K562 (cell line): Measurements from ENCODE around the gene NUP153. TPM values are rescaled to one million over a fixed set of nuclear protein-coding genes. Genes with fewer than 3 reads are reported as not detected.

Experiments
- CBFA2T2 ChIP-seq: fragments of 450-650 bp; conservative IDR thresholded peaks from 2 replicates; pipeline ENCODE4 v1.6.1; 2017; ENCODE audit warnings: mild to moderate bottlenecking
- CREB1 ChIP-seq, 2 experiments: sonication (generic) in 1 of 2; formaldehyde crosslinking in 1 of 2; IDR thresholded peaks; 2 replicates each; pipeline versions ENCODE4 v1.6.1 to v1.8.0; 2012 to 2022; ENCODE audit warnings: inconsistent platforms in 1 of 2, mild to moderate bottlenecking in 1 of 2, missing genetic modification reagents in 1 of 2, moderate library complexity in 1 of 2
- DNMT1 ChIP-seq: fragments of 450-650 bp; IDR thresholded peaks from 2 replicates; pipeline ENCODE4 v1.6.1; 2016; ENCODE audit warnings: antibody characterized with exemption, mild to moderate bottlenecking
- DPF2 ChIP-seq: fragments of 450-650 bp; IDR thresholded peaks from 2 replicates; pipeline ENCODE4 v1.6.1; 2016
- KDM5B ChIP-seq: fragments of 200-600 bp; sonication (generic); IDR thresholded peaks from 2 replicates; pipeline ENCODE4 v1.6.1; 2012; ENCODE audit warnings: low read depth, mild to moderate bottlenecking, moderate library complexity, low read length, control low read depth, inconsistent platforms; ENCODE audit not compliant: insufficient replicate concordance
- MAFF ChIP-seq: IDR thresholded peaks from 2 replicates; pipeline ENCODE4 v1.6.1; 2012; ENCODE audit warnings: low read length, improper control_type of control experiment
- MAFK ChIP-seq: IDR thresholded peaks from 2 replicates; pipeline ENCODE4 v1.6.1; 2011; ENCODE audit warnings: low read length, improper control_type of control experiment
- MCM5 ChIP-seq: fragments of 450-650 bp; IDR thresholded peaks from 2 replicates; pipeline ENCODE4 v1.6.1; 2016; ENCODE audit warnings: low read depth
- MEF2D ChIP-seq: conservative IDR thresholded peaks from 2 replicates; pipeline ENCODE4 v1.6.1; 2016; ENCODE audit warnings: low read depth, missing genetic modification characterization, missing compliant biosample characterization
- MYBL2 ChIP-seq, 2 experiments: fragments of 450-650 bp in 1 of 2; sonication (generic) in 1 of 2; formaldehyde crosslinking in 1 of 2; IDR thresholded peaks; 2 replicates each; pipeline versions ENCODE4 v1.6.1 to v1.8.1; 2017 to 2022; ENCODE audit warnings: borderline replicate concordance in 1 of 2, inconsistent platforms in 1 of 2, low read depth in 1 of 2, mild to moderate bottlenecking in 1 of 2, missing genetic modification reagents in 1 of 2, moderate library complexity in 1 of 2
- POLR2B ChIP-seq: fragments of 450-650 bp; IDR thresholded peaks from 2 replicates; pipeline ENCODE4 v1.6.1; 2018; ENCODE audit warnings: low read depth; ENCODE audit not compliant: partially characterized antibody
- PTBP1 ChIP-seq: fragments of 200-400 bp; formaldehyde crosslinking; IDR thresholded peaks from 2 replicates; pipeline ENCODE4 v1.6.1; 2017; ENCODE audit warnings: low read depth, low read length
- RBM22 ChIP-seq: fragments of 200-400 bp; formaldehyde crosslinking; IDR thresholded peaks from 2 replicates; pipeline ENCODE4 v1.6.1; 2018; ENCODE audit warnings: low read length, low read depth; ENCODE audit not compliant: poor library complexity, severe bottlenecking
- RHOXF2B ChIP-seq: fragments of 250-450 bp; sonication (Bioruptor Pico); conservative IDR thresholded peaks from 2 replicates; pipeline ENCODE4 v1.5.1; 2021
- SMARCA4 ChIP-seq: fragments of 450-650 bp; IDR thresholded peaks from 2 replicates; pipeline ENCODE4 v1.6.1; 2016
- SP2 ChIP-seq: IDR thresholded peaks from 2 replicates; pipeline ENCODE4 v1.6.1; 2011; ENCODE audit warnings: mild to moderate bottlenecking, low read depth, low read length, moderate library complexity; ENCODE audit not compliant: poor library complexity, severe bottlenecking; ENCODE audit errors: extremely low read depth
- TCF3 ChIP-seq: sonication (generic); formaldehyde crosslinking; IDR thresholded peaks from 2 replicates; pipeline ENCODE4 v1.4.0; 2020; ENCODE audit warnings: mild to moderate bottlenecking, missing genetic modification reagents
- TCFL5 ChIP-seq: fragments of 250-450 bp; sonication (Bioruptor Pico); conservative IDR thresholded peaks from 2 replicates; pipeline ENCODE4 v1.6.1; 2021; ENCODE audit warnings: mild to moderate bottlenecking, moderate library complexity, matching md5 sums
- TOE1 ChIP-seq, 2 experiments: fragments of 450-650 bp in 1 of 2; sonication (generic) in 1 of 2; formaldehyde crosslinking in 1 of 2; IDR thresholded peaks; 2 replicates each; pipeline versions ENCODE4 v1.7.1 to v1.8.0; 2016 to 2022; ENCODE audit warnings: borderline replicate concordance in 2 of 2, mild to moderate bottlenecking in 2 of 2, antibody characterized with exemption in 1 of 2, inconsistent platforms in 1 of 2, low read depth in 1 of 2, missing genetic modification reagents in 1 of 2, moderate library complexity in 1 of 2
- ZBTB43 ChIP-seq: sonication (generic); formaldehyde crosslinking; IDR thresholded peaks from 2 replicates; pipeline ENCODE4 v1.8.0; 2023; ENCODE audit warnings: mild to moderate bottlenecking, missing genetic modification reagents
- ZNF124 ChIP-seq: sonication (generic); formaldehyde crosslinking; IDR thresholded peaks from 2 replicates; pipeline ENCODE4 v1.8.1; 2022; ENCODE audit warnings: missing genetic modification reagents
- ZNF133 ChIP-seq: fragments of 250-450 bp; sonication (Bioruptor Pico); IDR thresholded peaks from 2 replicates; pipeline ENCODE4 v1.4.0; 2020; ENCODE audit warnings: mild to moderate bottlenecking
- ZNF347 ChIP-seq: fragments of 450-650 bp; formaldehyde crosslinking; IDR thresholded peaks from 2 replicates; pipeline ENCODE4 v1.4.0; 2020; ENCODE audit warnings: low read depth, mild to moderate bottlenecking, moderate library complexity
- ZNF79 ChIP-seq: fragments of 250-450 bp; sonication (Bioruptor Pico); IDR thresholded peaks from 2 replicates; pipeline ENCODE4 v1.4.0; 2020; ENCODE audit warnings: low read depth, mild to moderate bottlenecking, moderate library complexity
- ZNF830 ChIP-seq: fragments of 250-450 bp; sonication (Bioruptor Pico); IDR thresholded peaks from 2 replicates; pipeline ENCODE4 v1.5.0; 2021; ENCODE audit warnings: mild to moderate bottlenecking
- polyA plus RNA-seq, 8 experiments: library from polyadenylated mRNA; depleted of rRNA in 4 of 8; stranded (reverse) in 5 of 8; unstranded in 3 of 8; fragments of >200 nt; fragmentation: Nextera tagmentation in 2 of 8; fragmentation: Illumina TruSeq in 1 of 8; extraction: Ambion mirVana in 2 of 8; extraction: Trizol in 1 of 8; gene quantifications; 2 replicates each; pipeline versions ENCODE4 v1.2.1 to v1.2.3, GENCODE V29; 2011 to 2014; ENCODE audit warnings: inconsistent platforms in 1 of 8, missing spikeins in 1 of 8
- total RNA-seq, 7 experiments: library from RNA; depleted of rRNA in 6 of 7; stranded (reverse); fragments of >200 nt in 6 of 7; fragmentation: Illumina TruSeq in 2 of 7; extraction: Trizol in 2 of 7; gene quantifications; 2 replicates each; pipeline versions ENCODE4 v1.2.1 to v1.2.3, GENCODE V29; 2011 to 2021; ENCODE audit warnings: low replicate concordance in 1 of 7
- TF ChIP-seq, protein P1 (sequence below): fragments of 450-650 bp; IDR thresholded peaks from 2 replicates; pipeline ENCODE4 v1.6.1; 2017; ENCODE audit warnings: mild to moderate bottlenecking, moderate library complexity

The NUP153 gene
- total and polyA plus RNA-seq, 9 of the 15 experiments (the other 6 are each of a cell fraction or from before 2014, with no cell fraction given) = 21.9 to 110 (median 84.8) TPM

DNA sequence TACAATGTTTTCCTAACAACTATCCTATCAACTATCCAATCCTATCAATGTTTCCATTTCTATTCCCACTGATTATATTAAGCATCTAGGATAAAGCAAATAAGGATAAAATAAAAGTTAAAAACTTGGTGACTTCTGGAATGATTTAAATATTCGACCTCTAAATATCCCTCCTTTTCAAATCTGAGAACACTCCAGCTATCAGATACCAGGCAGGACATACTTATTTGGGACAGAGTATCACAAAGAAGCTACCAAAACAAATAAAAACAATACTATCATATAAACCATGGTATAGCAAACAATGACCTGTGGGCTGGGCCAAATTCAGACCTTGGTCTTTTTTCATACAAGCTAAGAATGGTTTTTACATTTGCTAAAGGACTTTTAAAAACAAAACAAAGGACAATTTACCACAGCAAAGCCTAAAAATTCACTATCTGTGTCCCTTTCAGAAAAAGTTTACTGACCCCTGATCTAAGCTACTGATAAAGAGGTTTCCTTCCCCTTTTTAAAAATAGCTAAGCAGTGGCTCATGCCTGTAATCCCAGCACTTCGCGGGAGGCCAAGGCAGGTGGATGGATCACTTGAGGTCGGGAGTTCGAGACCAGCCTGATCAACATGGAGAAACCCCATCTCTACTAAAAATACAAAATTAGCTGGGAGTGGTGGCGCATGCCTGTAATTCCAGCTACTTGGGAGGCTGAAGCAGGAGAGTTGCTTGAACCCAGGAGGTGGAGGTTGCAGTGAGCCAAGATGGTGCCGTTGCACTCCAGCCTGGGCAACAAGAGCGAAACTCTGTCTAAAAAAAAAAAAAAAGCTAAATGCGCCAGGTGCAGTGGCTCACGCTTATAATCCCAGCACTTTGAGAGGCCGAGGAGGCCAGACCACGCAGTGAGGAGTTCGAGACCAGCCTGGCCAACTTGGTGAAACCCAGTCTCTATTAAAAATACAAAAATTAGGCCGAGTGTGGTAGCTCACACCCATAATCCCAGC is 6.0 kb downstream of the NUP153 start (continued):
- TF ChIP-seq SMARCA4 (peak; percentile 90), MEF2D (tag) (peak; percentile 96), RBM22 (no peak), SP2 (no peak), MYBL2 (IDR thresholded peaks at IDR 0.05; ENCODE audit: low read depth) (no peak), MYBL2 (CRISPR knock-in tag; IDR thresholded peaks at IDR 0.05; ENCODE audit: borderline replicate concordance) (no peak), MCM5 (no peak), RHOXF2B (CRISPR knock-in tag) (no peak), DPF2 (peak; percentile 89), TOE1 (IDR thresholded peaks at IDR 0.05; ENCODE audit: borderline replicate concordance) (no peak), TOE1 (CRISPR knock-in tag; IDR thresholded peaks at IDR 0.05; ENCODE audit: borderline replicate concordance, low read depth) (no peak), ZNF347 (no peak), PTBP1 (no peak), ZNF79 (CRISPR knock-in tag) (no peak), DNMT1 (no peak), TCF3 (CRISPR knock-in tag) (no peak), MAFF (no peak), ZNF830 (CRISPR knock-in tag) (no peak), KDM5B (no peak), ZNF124 (CRISPR knock-in tag) (no peak), CBFA2T2 (no peak), MAFK (no peak), ZBTB43 (CRISPR knock-in tag) (no peak), POLR2B (no peak), CREB1 (IDR thresholded peaks at IDR 0.05) (no peak), CREB1 (CRISPR knock-in tag; IDR thresholded peaks at IDR 0.05) (no peak), ZNF133 (no peak), TCFL5 (CRISPR knock-in tag) (no peak)
- TF ChIP-seq, protein P1, sequence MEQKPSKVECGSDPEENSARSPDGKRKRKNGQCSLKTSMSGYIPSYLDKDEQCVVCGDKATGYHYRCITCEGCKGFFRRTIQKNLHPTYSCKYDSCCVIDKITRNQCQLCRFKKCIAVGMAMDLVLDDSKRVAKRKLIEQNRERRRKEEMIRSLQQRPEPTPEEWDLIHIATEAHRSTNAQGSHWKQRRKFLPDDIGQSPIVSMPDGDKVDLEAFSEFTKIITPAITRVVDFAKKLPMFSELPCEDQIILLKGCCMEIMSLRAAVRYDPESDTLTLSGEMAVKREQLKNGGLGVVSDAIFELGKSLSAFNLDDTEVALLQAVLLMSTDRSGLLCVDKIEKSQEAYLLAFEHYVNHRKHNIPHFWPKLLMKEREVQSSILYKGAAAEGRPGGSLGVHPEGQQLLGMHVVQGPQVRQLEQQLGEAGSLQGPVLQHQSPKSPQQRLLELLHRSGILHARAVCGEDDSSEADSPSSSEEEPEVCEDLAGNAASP = no peak
